Uterus (tissue), 4 donors: ENCODE measurements around the gene CDON. TPM values are rescaled to one million over a fixed set of nuclear protein-coding genes. Genes with fewer than 3 reads are reported as not detected.

Source experiments
- DNase-seq, 2 donors: peaks; one replicate each; pipeline ENCODE4 v3.0.0-alpha.2; 2019 to 2020
- H3K27ac ChIP-seq, 2 donors: fragments of 200-600 bp; sonication (generic); 1 replicate in 1 of 2; 2 replicates in 1 of 2; pipeline ENCODE4 v1.5.1; 2016 to 2018
- H3K27me3 ChIP-seq, 2 donors: fragments of 200-600 bp; sonication (generic); one replicate each; pipeline ENCODE4 v1.5.1; 2018 to 2019; ENCODE audit warnings: control low read depth in 1 of 2
- H3K36me3 ChIP-seq, 2 donors: fragments of 200-600 bp; sonication (generic); one replicate each; pipeline ENCODE4 v1.5.1; 2019; ENCODE audit warnings: control low read depth in 1 of 2
- H3K4me1 ChIP-seq, 2 donors: fragments of 200-600 bp; sonication (generic); one replicate each; pipeline ENCODE4 v1.5.1; 2018 to 2019; ENCODE audit warnings: control low read depth in 1 of 2
- H3K4me3 ChIP-seq, 2 donors: fragments of 200-600 bp; sonication (generic); 1 replicate in 1 of 2; 2 replicates in 1 of 2; pipeline ENCODE4 v1.5.1; 2018 to 2019; ENCODE audit warnings: mild to moderate bottlenecking in 1 of 2
- H3K9me3 ChIP-seq, 2 donors: fragments of 200-600 bp; sonication (generic); one replicate each; pipeline ENCODE4 v1.5.1; 2019; ENCODE audit warnings: control low read depth in 1 of 2
- POLR2A ChIP-seq, 2 donors: fragments of 450-650 bp; IDR thresholded peaks; one replicate each; pipeline ENCODE4 v1.6.1; 2016; ENCODE audit warnings: antibody characterized with exemption in 2 of 2, mild to moderate bottlenecking in 1 of 2, moderate library complexity in 1 of 2
- intact Hi-C: fragments of 100-400 bp; cut with DNase I; formaldehyde crosslinking; loops from one replicate; pipeline ENCODE4 v1.15.1; 2023; ENCODE audit warnings: low total_unique reads
- total RNA-seq, 4 donors: library from RNA; depleted of rRNA in 3 of 4; stranded (reverse); fragments of >200 nt in 3 of 4; gene quantifications; one replicate each; pipeline versions ENCODE4 v1.1.0 to v1.2.4, GENCODE V29; 2014 to 2023
- TF ChIP-seq, protein P1 (sequence below), 4 experiments: fragments of 200-600 bp in 2 of 4; fragments of 450-650 bp in 2 of 4; sonication (generic) in 2 of 4; IDR thresholded peaks; one replicate each; pipeline ENCODE4 v1.5.1; 2016 to 2019; ENCODE audit warnings: antibody characterized with exemption in 4 of 4, mild to moderate bottlenecking in 2 of 4, moderate library complexity in 1 of 4
- donor health status: DM: yes; HTN: yes; CAD: no.

CDON gene
- total RNA-seq, 4 donors from 2014 or later: 38.5 to 261 (median 213) TPM

DNA sequence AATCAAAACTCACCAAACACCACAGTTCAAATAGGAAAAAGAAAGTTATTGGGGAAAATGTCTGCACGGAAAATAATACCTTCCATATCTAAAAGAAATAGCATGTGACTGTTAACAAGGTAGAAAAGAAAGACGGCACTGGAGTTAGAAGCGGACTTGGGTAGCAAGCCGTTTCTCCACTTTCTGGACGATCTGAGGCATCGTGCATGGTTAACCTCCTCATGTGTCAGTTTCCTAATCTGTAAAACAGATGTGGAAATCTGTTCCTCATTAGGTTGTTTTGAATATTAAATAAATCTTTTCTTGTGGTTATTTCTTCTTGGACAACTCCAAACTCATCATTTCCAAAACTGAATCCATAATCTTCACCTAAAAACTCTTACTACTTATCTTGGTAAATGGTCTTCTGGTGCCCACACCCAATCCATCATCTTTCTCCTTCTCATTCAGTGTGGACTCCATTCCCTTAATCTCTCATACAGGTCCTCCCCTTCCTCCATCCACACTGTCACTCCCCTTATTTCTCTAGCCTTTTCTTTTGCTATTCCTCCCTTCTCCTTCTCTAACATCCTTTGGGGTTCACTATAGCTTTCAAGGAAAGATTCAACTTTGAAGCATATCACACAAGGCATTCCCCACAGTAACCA lies 63.3 kb downstream of the CDON start:
- TF ChIP-seq, protein P1, sequence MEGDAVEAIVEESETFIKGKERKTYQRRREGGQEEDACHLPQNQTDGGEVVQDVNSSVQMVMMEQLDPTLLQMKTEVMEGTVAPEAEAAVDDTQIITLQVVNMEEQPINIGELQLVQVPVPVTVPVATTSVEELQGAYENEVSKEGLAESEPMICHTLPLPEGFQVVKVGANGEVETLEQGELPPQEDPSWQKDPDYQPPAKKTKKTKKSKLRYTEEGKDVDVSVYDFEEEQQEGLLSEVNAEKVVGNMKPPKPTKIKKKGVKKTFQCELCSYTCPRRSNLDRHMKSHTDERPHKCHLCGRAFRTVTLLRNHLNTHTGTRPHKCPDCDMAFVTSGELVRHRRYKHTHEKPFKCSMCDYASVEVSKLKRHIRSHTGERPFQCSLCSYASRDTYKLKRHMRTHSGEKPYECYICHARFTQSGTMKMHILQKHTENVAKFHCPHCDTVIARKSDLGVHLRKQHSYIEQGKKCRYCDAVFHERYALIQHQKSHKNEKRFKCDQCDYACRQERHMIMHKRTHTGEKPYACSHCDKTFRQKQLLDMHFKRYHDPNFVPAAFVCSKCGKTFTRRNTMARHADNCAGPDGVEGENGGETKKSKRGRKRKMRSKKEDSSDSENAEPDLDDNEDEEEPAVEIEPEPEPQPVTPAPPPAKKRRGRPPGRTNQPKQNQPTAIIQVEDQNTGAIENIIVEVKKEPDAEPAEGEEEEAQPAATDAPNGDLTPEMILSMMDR (IDR thresholded peaks at IDR 0.05): no peak
- TF ChIP-seq POLR2A (IDR thresholded peaks at IDR 0.05): no peak
- Histone ChIP-seq H3K9me3 (no peaks in the 10 kb centered on the region), H3K27ac (peak overlapping the region; percentile 19 to 43), H3K27me3 (no peaks in the 10 kb centered on the region), H3K4me3 (no peak overlapping the region), H3K4me1 (peaks cover 0 to 7% of the 10 kb centered on the region in 2 donors), H3K36me3 (no peaks in the 10 kb centered on the region)
- intact Hi-C loops: no loop called here
- DNase-seq: peak; percentile 38 to 45

DNA sequence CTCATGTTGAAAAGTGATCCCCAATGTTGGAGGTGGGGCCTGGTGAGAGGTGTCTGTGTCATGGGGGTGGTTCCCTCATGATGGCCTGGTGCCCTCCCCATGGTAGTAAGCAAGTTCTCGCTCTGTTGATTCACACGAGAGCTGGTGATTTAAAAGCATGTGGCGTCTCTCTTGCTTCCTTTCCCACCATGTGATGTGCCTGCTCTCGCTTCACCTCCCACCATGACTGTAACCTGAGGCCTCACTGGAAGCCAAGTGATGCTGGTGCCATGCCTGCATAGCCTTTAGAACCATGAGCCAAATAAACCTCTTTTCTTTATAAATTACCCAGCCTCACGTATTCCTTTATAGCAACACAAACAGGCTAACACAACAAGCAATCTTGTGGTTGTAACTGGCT lies 64.4 kb downstream of the CDON start:
- DNase-seq: no peak
- no peaks in the 10 kb centered on the region for H3K36me3 ChIP-seq
- H3K9me3 ChIP-seq: no peaks in the 10 kb centered on the region
- intact Hi-C loops: no loop called here
- H3K27me3 ChIP-seq: no peaks in the 10 kb centered on the region
- peak overlapping the region in 1 of 2 donors; percentile 43 for H3K27ac ChIP-seq
- no peak overlapping the region for H3K4me3 ChIP-seq
- TF ChIP-seq POLR2A (IDR thresholded peaks at IDR 0.05): no peak
- TF ChIP-seq, protein P1 (IDR thresholded peaks at IDR 0.05): no peak
- peaks cover 0 to 7% of the 10 kb centered on the region in 2 donors for H3K4me1 ChIP-seq

DNA sequence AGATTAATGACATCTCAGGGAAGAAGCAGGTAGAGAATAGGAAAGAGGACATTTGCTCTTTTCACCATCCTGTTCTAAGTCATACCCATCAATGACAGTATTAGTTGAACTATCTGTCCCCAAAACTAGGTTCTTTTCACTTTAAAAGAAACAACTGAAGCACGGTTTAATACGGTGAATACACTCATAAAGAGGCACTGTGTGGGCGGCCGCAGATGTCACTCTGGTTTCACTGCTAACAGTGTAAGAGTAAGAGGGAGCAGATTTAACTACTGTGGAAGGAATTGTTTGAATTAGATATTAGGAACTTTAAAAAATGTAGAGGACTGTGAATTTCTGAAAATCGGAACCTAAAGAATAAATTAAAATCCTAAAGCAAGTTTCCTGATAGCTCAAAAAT lies 67.4 kb downstream of the CDON start:
- no peak for TF ChIP-seq POLR2A (IDR thresholded peaks at IDR 0.05)
- TF ChIP-seq, protein P1 (IDR thresholded peaks at IDR 0.05): no peak
- no peak for DNase-seq
- no peak overlapping the region for H3K4me3 ChIP-seq
- H3K27ac ChIP-seq: no peak overlapping the region
- no peaks in the 10 kb centered on the region for H3K27me3 ChIP-seq
- H3K4me1 ChIP-seq: peaks cover 0 to 7% of the 10 kb centered on the region in 2 donors
- intact Hi-C loops: no loop called here
- H3K36me3 ChIP-seq: no peaks in the 10 kb centered on the region
- H3K9me3 ChIP-seq: no peaks in the 10 kb centered on the region

DNA sequence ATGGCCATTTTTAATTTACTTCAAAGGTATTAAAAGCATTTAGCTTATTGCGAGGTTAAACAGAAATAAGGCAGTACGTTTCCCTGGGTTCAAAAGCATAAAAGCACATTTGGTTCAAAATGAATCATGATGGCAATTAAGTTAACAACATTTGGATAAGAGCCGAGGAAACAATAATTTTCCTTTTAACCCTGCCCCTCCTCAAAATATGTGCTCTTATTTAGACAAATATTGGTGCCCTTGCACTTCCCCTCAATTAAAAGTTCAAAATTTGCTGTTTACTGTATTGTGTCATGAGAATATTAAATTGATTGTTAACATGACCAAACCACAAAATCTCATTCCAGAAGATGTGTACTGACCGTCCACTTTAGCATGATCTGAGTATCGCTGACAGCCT lies 68.2 kb downstream of the CDON start:
- Histone ChIP-seq H3K4me1 (peaks cover 0 to 7% of the 10 kb centered on the region in 2 donors), H3K27ac (no peak overlapping the region), H3K36me3 (no peaks in the 10 kb centered on the region), H3K27me3 (no peaks in the 10 kb centered on the region), H3K4me3 (no peak overlapping the region), H3K9me3 (no peaks in the 10 kb centered on the region)
- DNase-seq: no peak
- intact Hi-C loops: no loop called here
- TF ChIP-seq POLR2A (IDR thresholded peaks at IDR 0.05): no peak
- TF ChIP-seq, protein P1 (IDR thresholded peaks at IDR 0.05): no peak

DNA sequence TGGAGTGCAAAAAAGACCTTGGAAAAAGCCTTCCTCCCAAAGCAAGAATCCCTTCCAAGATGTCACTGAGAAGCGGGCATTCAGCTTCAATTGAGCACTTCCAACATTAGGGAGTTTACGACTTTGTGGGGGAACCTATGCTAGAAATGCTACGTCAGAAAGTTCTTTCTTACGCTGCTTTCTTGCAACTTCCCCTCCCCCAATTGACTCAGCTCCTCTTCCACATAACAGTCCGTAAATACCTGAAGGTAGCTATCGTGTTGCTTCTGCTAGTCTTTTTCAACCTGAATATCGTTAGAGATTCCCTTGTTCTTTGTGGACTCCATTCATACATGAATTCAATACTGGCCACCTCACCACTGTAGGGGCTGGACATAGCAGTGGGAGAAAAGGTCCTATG lies 69.8 kb downstream of the CDON start:
- no peaks in the 10 kb centered on the region for H3K36me3 ChIP-seq
- no peak for DNase-seq
- intact Hi-C loops: no loop called here
- TF ChIP-seq POLR2A (IDR thresholded peaks at IDR 0.05): no peak
- TF ChIP-seq, protein P1 (IDR thresholded peaks at IDR 0.05): no peak
- H3K27me3 ChIP-seq: no peaks in the 10 kb centered on the region
- peaks cover 0 to 7% of the 10 kb centered on the region in 2 donors for H3K4me1 ChIP-seq
- H3K27ac ChIP-seq: no peak overlapping the region
- no peaks in the 10 kb centered on the region for H3K9me3 ChIP-seq
- H3K4me3 ChIP-seq: no peak overlapping the region
